ENCODE measurements around the gene DNPH1.

- TF ChIP-seq CTCF (IDR thresholded peaks at IDR 0.05; ENCODE audit: control extremely low read depth in 1 of 3, insufficient read depth in 1 of 3, low read depth in 1 of 3, low read length in 3 of 3) = no peak
- no peak for TF ChIP-seq POLR2A (IDR thresholded peaks at IDR 0.05; ENCODE audit: control extremely low read depth in 1 of 2, low read depth in 2 of 2, low read length in 2 of 2)
- no peak for TF ChIP-seq TAF1 (IDR thresholded peaks at IDR 0.05; ENCODE audit: low read depth, low read length)
- TF ChIP-seq SP2 (IDR thresholded peaks at IDR 0.05; ENCODE audit: low read length) = no peak
- no peak for TF ChIP-seq POLR2AphosphoS5 (IDR thresholded peaks at IDR 0.05; ENCODE audit: low read depth, low read length)
- no peak for TF ChIP-seq ZNF274 (IDR thresholded peaks at IDR 0.05; ENCODE audit: borderline replicate concordance, extremely low read depth, low read length)
- TF ChIP-seq EP300 (IDR thresholded peaks at IDR 0.05; ENCODE audit: borderline replicate concordance in 1 of 2, low read depth in 2 of 2, low read length in 2 of 2) = no peak
- TF ChIP-seq BCL11A (IDR thresholded peaks at IDR 0.05; ENCODE audit: low read depth in 2 of 2, low read length in 2 of 2) = no peak
- TF ChIP-seq KDM5A (IDR thresholded peaks at IDR 0.05; ENCODE audit: low read length) = no peak
- TF ChIP-seq CHD1 (IDR thresholded peaks at IDR 0.05; ENCODE audit: low read depth, low read length) = no peak
- no peak for TF ChIP-seq EZH2 (IDR thresholded peaks at IDR 0.05; ENCODE audit: low read depth, low read length, severe bottlenecking)
- TF ChIP-seq JUND (IDR thresholded peaks at IDR 0.05; ENCODE audit: low read length) = no peak
These were observed 31.9 kb upstream of the DNPH1 start for GRCh38 chr6:43261198-43261597.
